ENCODE measurements around the gene UTP25.
"Not testable (repeated sequence)": the region's sequence is repeated elsewhere in the genome, so short reads cannot be mapped to it uniquely, and the experiment has no call there.

Gene UTP25

DNA sequence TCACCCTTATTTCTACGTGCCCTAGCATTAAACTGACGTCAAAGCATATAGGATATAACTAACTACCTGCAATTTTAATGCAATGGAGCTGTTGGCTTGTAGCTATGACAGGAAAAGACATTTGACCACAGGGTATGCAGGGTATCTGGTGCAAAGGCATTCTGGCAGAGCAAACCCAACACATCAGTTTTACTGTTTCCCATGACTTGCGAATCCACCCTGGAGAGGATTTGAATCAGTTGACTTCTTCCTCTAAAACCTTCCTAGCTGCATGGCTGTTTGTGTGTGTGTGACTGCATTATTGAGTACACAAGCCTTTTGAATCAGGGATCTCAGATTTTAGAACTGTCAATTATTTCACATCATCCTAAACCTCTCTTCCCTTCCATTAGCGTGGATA is 68.6 kb downstream of the UTP25 start:
- no peak for DNase-seq (ENCODE audit: low read depth)

DNA sequence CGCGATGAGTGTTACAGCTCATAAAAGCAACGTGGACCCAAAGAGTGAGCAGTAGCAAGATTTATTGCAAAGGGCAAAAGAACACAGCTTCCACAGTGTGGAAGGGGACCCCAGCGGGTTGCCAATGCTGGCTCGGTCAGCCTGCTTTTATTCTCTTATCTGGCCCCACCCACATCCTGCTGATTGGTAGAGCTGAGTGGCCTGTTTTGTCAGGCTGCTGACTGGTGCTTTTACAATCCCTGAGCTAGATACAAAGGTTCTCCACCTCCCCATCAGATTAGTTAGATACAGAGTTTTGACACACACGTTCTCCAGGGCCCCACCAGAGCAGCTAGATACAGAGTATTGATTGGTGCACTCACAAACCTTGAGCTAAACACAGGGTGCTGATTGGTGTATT is 70.5 kb downstream of the UTP25 start:
- DNase-seq (ENCODE audit: low read depth), result not testable (repeated sequence)

DNA sequence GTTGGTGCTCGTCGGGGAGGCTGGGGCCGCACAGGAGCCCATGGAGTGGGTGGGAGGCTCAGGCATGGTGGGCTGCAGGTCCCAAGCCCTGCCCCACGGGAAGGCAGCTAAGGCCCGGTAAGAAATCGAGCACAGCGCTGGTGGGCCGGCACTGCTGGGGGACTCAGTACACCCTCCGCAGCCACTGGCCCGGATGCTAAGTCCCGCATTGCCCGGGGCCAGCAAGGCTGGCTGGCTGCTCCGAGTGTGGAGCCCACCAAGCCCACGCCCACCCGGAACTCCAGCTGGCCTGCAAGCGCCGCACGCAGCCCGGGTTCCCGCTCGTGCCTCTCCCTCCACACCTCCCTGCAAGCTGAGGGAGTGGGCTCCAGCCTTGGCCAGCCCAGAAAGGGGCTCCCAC is 71.1 kb downstream of the UTP25 start:
- not testable (repeated sequence) for DNase-seq (ENCODE audit: low read depth)

DNA sequence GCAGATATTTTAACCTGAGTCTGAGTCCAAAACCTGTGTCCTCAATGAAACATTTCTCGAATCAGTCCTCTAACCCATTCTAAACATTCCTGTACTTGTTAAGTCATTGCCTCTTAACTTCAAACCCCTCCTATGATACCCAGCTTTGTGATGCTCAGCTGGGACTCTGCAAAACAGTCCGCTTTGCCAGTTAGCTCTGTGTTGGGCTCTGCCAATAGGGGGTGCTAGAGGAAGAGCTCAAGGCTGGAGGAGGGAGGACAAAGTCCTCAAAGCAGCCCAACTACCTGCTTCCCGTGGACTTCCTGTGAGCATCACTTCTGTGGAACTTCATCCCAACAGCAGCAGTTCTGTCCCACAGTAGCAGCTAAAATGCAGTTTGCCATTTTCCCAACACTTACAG is 72.2 kb downstream of the UTP25 start:
- DNase-seq (ENCODE audit: low read depth), result no peak

DNA sequence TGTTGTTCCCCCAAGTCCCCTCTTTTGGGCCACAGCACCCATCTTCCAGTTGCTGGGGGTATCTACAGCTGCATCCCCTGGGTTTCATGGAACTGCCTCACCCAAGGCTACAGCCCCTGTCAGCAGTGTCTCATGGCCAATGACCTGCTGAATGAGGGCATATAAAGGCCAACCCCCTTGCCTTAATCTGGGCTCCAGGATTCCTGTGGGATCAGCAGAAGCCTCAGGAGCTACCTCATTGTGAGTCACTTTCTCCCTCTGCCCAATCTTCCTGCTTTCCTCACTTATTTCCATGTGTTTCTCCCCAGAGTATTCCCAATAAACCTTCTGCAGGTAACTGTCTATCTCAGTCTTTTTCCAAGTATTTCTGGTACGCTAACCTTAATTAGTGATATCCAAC is 73.0 kb downstream of the UTP25 start:
- DNase-seq (ENCODE audit: low read depth), result no peak

DNA sequence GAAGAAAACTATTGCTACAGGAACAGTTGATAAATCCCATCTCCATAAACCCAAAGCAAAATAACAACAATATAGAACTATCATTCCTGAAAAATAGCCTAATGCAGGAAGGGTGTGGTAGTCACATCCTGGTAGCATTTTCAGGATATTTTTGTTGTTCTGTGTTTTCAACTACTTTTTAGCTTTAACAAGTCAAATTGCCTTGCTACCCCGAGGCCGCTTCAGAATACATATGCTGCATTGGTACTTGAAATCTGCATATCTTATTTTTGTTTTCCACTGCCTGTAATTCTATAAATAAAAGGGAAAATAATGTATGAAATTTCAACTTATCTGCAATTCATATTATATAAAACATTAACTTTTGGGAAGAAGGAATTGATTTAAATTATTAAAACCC is 73.4 kb downstream of the UTP25 start:
- no peak for DNase-seq (ENCODE audit: low read depth)

DNA sequence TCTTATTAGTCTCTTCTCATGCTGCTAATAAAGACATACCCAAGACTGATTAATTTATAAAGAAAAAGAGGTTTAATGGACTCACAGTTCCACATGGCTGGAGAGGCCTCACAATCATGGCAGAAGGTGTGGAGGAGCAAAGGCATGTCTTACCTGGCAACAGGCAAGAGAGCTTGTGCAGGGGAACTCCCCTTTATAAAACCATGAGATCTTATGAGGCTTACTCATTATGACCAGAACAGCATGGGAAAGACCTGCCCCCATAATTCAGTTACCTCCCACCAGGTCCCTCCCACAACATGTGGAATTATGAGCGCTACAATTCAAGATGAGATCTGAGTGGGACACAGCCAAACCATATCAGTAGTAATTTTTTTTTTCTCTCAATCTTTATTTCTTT is 77.0 kb downstream of the UTP25 start:
- DNase-seq (ENCODE audit: low read depth), result not testable (repeated sequence)
